HG02943 (cell line): ENCODE results near the gene FNDC11.
A peak's percentile ranks its signal among the peaks of the same experiment; 100 is the strongest.
"Not testable (repeated sequence)": the region's sequence is repeated elsewhere in the genome, so short reads cannot be mapped to it uniquely, and the experiment has no call there.

ENCODE experiments used
- ATAC-seq: cut with Tn5 transposase; IDR thresholded peaks from one replicate; pipeline ENCODE4 v1.9.1; 2021; ENCODE audit warnings: mild to moderate bottlenecking, low read depth, moderate library complexity; ENCODE audit not compliant: unreplicated experiment

FNDC11 gene

DNA sequence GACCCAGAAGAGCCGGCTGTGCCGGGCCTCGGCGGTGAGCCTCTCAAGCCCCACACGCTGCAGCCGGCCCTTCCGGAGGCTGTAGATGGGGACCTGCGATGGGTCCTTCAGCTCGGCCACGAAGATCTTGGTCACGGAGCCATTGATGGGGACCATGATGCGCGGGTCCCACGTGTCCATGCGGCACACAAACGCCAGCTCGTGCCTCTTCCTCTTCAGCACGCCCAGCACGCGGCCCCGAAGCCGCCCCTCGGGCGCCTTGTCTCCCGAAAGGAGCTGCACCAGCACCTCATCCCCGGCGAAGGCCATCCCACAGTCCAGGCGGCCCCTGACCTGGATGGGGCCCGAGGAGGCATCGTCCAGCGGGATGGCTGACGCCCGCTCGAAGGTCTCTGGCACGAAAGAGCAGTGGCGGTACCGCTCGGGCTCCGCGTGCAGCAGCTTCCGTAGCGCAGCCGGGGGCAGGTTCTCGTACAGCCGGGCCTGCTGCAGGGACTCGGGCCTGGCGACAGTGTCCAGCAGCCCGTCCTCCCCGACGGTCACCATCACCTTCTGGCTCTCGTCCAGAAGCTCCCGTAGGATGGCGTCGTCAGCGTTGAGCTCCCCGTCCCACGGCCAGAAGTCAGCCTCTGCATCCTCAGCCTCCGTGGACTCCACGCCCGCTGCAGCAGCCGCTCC lies 11.2 kb downstream of the FNDC11 start:
- no peak for ATAC-seq

DNA sequence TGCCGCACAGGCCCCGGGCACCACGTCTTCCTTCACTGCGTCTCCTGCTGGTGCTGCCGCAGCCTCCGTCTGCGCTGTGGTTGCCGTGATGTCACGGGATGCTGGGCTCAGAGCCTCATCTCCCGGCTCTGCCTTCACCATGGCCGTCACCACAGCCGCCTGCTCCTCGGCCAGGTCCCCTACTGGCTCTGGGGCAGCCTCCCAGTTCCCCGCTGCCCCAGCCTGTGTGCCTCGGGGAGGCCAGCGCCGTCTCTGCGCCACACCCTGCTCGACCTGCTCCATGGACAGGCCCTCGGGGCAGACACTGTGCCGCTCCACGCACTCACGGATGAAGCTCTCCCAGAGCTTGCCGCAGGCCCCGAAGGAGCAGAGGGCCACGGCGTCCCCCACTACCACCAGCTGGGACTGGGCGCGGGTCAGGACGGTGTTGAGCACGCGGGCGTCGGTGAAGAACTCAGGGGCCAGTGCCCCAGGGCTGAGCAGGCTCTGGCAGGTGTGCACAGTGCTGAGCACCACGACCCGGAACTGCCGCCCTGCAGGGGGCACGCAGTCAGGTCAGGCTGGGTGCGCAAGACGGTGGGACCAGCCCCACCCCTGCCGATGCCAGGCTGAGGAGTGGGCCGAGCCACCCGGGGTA lies 11.9 kb downstream of the FNDC11 start:
- no peak for ATAC-seq

DNA sequence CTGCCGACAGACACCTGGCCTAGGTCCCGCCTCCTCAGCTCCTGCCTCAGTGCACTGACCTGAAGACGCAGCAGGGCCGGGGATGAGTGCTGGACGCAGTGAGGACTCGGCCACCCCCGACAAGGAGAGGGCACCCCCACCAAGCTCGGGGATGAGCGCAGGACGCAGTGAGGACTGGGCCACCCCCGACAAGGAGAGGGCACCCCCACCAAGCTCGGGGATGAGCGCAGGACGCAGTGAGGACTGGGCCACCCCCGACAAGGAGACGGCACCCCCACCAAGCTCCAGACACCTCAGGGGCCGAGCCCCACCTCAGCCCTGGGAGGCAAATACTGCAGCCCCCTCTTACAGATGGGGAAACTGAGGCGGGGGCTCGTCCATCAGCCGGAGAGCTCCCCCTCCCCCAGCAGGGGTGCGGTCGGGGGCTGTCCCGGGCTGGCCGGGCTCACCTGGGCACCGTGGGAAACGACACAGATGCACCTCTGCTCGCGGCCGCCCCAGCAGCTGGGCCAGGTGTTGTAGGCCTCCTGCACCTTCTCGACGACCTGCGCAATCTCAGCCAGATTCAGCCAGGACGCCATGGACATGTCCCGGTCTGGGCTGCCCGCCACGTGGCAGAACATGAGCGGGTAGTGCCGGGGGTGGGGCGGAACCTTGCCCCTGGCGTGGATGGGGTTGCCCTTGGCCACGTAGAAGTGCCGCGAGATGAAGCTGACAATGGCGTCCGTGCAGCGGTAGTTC lies 12.6 kb downstream of the FNDC11 start:
- ATAC-seq, result no peak

DNA sequence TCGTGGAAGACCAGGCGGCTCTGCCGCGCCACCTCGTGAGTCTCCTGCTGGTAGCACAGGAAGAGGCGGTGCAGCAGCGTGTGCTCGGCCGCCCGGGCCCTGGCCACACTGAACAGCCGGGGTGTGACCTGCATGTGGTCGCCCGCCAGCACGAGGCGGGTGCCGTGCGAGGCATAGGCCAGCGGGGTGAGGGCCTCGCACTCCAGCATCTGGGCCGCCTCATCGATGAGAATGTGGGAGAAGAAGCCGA lies 13.1 kb downstream of the FNDC11 start:
- no peak for ATAC-seq

DNA sequence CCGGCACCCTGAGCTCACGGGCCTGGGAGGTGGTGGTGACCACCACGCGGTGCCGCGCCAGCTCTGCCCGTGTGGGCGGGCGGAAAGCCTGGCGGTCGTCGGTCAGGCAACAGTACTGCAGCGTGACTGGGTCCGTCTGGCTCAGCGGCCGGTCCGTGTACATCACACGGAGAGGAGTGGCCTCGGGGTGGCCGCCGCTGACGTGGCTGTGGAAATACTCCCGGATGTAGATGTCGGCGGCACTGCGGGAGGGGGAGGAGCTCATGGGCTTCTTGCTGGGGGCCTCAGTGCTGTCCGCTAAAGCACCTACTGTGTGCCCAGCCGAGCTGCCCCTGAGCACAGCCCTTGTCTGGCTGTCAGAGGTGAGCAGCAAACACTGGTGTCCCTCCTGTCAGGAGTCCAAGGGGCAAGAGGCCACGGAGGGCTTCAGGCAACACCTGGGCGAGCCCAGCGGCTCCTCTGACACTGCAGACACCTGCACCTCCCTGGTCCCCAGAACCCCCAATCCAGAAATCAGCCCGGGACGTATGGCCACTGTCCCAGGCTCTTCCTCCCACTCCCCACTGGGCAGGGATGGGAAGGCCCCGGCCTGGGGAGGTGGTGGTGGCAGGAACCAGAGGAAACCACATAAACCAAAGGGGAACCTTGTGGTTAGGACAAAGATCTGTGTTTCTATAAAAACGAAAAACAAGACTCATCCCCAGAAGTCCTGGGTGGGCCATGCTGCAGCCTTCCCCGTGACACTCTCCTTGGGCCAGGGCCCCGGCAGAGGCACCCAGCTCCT lies 13.6 kb downstream of the FNDC11 start:
- ATAC-seq, result peak; percentile 53

DNA sequence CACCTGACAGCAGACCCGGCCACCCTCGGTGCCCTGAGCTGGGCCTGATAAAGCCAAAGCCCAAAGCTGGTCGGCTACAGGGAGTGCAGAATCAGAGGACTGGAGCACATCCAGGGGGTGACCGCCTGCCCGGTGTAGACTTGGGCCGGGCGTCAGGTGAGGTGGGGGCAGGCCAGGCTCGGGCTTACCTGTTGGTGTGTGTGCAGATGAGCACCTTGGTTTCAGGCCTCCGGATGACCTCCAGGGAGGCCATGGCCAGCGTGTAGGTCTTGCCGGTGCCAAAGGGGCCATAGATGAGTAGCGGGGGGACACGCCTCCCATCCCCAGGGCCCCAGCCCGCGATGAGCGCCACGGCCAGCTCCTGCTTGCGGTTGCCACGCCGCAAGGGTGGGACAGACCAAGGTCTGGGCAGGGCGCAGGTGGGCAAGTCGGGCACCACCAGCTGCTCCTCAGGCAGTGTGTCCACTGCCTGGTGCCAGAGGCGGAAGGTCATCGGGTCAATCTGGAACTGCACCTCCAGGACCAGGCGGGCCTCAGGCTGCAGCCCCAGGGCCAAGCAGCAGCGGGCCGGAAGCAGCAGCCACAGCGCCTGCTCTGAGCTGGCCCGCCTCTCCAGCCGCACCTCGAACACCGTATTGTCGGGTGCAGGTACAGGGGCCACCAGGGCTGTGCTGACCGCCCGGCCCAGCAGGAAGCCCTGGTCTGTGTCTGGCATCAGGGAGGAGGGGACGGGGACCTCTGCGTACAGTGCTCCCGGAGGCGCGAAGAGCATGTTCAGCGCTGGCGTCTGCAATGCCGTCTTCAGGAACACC lies 14.4 kb downstream of the FNDC11 start:
- peak; percentile 13 for ATAC-seq

DNA sequence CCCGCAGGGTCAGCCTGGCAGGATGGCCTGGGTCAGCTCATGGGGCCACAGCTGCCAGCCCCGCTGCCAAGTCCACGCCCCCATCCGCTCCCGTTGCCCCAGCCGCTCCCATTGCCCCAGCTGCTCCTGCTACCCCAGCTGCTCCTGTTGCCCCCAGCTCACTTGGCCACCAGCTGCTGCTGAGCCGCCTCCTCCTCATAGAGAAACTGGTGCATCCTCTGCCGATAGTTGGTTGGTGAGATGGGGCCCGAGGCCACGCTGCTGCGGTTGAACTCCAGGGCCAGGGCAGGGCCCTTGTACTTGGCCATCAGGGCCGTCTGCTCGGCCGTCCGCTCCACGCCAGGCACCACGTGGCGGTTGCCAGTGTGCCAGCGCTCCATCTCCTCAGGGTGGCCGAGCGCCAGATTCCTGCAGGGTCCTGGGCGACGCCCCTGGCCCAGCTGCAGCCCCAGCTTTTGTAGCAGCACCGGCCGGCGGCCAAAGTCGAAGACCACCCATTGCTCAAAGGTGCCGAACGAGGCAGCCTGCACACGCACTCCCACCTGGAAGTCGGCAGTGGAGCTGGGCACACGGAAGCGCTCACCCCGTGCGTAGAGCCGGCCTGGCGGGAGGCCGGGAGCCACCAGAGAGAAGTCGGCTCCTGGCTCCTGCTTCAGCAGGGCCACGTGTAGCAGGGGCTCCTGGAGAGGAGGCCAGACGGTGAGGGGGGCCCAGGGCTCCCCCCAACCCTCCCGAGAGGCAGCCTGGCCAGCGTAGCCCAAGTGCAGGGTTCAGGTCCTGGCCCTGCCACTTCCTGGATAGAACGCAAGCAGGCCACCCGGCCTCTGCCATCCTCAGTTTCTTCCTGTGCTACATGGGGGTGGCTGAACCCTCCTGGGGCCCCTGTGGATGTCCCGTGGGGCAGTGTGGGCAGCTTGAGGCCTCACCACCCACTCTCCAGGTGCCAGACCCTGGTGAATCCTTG lies 15.3 kb downstream of the FNDC11 start:
- ATAC-seq, result no peak

DNA sequence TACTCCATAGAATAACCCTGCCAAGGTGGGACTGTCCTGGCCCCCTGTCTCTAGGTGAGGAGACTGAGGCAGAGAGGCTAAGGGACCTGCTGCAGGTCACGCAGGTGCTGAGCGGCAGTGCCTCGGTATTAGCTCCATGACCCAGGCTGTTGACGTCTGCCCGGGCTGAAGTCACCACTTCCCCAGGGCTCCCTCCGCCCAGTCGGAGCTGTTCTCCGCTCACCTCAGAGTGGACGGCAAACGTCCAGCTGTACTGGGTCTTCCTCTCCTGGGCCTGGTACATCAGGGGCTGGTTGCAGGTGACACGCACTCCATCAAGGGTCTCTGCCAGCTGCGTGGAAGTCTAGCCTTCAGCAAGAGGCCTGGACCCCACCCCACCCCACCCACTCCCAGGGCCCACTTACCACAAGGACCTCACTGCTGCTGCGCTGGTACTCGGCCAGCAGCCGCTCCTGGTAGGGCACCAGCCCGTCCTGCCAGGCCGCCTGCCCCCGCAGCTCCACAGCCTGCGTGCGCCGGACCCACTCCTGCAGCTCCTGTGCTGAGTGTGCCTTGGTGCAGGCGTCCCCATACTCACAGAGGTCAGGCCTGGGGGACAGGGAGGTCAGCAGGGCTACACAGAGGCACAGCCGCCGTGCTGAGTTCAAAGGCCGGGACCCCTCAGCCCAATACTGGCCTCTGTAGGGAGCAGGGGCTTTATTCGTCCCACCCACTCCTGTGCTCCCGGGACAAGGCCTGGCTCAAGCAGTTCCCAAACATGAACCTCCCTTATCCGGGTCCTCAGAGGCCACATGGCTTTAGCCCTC lies 16.5 kb downstream of the FNDC11 start:
- no peak for ATAC-seq

DNA sequence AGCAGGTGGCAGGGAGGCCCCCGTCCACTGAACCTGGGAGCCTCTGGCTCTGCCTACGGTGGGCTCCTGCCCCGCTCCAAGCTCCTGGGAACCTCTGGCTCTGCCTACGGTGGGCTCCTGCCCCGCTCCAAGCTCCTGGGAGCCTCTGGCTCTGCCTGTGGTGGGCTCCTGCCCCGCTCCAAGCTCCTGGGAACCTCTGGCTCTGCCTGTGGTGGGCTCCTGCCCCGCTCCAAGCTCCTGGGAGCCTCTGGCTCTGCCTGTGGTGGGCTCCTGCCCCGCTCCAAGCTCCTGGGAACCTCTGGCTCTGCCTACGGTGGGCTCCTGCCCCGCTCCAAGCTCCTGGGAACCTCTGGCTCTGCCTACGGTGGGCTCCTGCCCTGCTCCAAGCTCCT lies 17.1 kb downstream of the FNDC11 start:
- not testable (repeated sequence) for ATAC-seq

DNA sequence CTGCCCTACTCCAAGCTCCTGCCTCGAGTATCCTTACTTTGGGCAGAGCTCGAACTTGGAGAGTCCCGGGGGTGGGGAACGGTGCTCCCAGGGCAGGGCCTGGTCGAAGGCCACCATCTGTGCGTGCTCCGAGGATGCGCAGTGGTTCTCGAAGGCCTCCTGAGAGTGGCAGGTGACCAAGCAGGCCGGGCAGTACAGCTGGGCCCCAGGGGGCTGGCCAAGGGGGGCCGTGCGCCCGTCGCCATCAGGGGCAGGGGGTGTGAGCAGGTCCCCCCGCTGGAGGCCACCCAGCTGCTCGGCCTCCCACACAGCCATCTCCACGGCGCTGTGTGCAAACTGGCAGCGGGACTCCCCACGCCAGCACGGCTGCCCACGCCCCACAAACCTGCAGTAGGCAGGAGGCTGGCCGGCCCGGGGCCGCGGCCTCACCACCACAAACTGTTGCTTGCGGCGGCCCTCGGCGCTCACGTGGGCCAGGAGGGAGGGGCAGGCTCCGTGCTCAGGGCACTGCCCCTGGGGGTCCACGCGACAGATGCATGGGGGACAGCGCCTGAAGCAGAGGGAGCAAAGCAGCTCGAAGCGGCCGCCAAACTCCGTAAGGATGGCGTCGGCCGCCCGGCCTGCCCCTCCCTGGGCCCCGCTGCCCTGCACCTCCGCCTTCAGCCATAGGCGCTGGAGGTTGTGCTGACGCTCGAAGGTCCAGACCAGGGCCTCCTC lies 18.3 kb downstream of the FNDC11 start:
- ATAC-seq, result no peak

DNA sequence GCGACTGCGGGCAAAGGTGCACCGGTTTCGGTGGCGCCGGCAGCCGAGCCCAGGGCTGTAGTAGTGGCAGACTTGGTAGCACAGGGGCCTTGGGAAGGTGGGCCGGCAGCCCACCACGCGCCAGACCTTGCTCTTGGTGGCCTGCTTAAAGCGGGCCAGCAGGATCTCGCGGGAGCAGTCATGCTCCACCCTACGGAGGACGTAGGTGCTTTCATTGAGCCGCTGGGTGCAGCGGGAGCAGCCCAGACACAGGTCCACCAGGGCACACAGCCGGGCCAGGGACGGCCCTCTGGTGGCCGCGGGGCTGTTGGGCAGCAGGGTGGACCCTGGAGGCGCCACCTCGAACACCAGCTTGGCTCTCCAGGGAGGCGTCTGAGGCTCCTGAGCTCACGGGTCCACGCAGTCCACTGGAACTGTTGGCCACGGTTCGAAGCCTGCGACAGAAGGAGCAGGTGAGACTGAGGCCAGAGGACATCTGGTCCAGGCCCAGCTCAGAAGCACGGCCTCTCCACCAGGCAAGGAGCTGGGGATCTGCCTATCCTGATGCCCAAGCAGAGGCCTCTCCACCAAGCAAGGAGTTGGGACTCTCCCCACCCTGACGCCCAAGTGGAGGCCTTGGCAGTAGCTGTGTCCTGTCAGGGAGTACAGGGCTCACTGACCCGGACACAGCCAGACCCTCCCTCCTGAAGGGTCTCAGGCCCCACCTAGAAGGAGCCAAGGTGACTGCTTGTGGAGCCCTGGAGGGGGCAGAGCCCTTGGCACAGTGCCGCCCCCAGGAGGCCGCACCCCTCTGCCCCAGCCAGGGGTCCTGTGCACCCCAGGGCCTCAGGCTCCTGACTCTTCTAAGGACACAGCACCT lies 19.1 kb downstream of the FNDC11 start:
- no peak for ATAC-seq

DNA sequence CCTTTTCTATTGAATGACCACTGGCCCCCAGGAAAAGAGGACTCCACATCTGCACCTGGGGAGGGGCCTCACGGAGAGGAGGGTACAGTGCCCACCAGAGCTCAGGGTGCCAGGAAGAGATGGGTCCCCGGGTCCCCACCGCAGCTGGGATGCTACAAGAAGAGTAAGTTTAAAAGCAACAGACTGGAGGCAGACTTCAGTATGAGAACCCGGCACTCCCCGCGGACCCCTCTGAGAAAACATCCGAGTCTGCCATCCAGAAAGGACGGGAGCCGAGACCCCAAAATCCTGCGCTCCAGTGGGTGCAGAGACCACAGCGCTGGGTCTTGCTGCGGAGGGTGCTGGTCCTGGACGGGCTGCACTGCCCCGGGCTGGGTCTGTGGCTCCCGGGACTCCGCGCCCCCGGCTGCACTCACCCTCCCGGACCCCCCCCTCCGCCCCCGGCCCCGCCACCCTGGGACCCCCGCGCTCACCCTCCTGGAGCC lies 19.7 kb downstream of the FNDC11 start:
- no peak for ATAC-seq

DNA sequence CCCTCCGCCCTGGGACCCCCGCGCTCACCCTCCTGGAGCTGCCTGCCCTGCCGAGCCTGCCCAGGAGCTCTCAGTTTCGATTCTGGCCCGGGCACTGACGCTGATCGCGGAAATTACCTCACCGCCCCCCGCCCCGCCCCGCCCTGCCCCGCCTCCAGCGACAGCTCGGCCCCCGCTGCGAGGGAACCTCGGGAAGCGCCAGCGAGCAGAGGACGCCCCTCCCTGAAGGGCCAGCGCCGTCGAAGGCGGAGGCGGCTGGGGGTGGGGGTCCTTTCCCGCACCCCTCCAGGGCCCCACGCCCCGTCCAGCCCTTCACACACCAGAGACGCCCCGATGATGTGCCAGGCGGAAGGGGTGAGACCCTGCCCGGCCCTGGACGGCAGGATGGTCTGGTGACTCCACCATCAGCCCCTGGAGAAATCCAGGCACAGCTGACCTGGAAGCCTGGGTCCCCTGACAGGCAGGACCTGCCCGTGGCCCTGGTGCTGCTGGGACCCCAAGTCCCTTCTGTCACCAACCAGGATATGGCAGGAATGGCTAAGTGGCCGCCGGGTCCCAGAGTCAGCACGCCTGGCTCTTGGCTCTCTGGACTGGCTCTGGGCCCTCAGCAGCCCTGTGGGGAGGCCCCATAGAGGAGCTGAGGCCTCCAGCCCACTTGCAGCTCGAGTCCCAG lies 20.3 kb downstream of the FNDC11 start, which contains the start of gene HELZ2:
Gene HELZ2, minus strand, starts transcription at position 84 of the 673 bp plus-strand sequence. CDS start 1,854 bp downstream, outside the sequence.
- no peak for ATAC-seq

DNA sequence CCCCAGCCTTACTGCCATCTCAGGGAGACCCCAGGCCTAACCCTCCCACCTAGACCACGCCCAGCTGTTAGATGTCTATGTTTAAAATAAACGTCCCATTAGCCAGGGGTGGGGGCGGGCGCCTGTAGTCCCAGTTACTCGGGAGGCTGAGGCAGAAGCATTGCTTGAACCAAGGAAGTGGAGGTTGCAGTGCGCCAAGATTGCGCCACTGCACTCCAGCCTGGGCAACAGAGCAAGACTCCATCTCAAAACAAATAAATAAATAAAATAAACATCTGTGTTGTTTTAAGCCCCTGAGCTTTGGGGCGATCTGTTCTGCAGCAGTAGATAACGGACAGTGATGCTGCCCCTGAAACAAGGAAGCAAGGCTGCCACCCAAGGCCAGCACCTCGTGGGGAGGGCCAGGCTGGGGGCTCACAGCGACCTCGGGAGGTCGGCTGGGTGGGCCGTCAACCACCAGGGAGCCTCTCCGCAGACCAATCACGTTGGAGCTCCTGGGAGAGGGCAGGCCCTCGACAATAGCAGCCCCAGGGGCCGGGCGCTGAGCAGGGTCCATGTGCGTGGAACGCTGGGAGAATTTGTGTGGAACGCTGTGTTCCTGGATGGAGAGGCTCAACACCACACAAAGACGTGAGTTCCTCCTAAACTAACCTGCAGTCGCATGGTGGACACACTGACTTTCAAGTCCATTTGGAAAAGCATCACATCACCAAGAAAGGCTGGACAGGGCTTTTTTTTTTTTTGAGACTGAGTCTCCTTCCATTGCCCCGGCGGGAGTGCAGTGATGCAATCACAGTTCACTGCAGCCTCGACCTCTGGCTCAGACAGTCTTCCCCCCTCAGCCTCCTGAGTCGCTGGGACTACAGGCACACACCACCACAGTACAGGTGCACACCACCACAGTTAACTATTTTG lies 21.1 kb downstream of the FNDC11 start:
- no peak for ATAC-seq

DNA sequence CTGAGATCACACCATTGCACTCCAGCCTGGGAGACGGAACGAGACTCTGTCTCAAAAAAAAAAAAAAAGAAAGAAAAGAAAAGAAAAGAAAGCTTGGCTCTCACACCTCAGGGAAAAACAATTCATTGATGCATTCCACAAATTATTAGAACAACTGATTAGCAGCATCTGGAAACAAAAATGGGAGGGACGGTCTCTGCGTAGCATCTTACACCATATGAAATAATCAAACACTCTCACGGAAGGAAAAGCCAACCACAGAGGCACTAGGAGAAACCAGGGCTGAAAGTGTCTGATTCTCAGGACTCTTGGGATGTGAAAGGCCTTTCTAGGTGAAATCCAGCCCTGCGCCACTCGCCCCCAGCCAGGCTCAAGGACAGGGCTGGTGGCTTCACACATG lies 22.4 kb downstream of the FNDC11 start:
- no peak for ATAC-seq
